Naive B cell (primary cell): ENCODE results near the gene METTL2A. TPM values are rescaled to one million over a fixed set of nuclear protein-coding genes. Genes with fewer than 3 reads are reported as not detected.
"Not testable (repeated sequence)": the region's sequence is repeated elsewhere in the genome, so short reads cannot be mapped to it uniquely, and the experiment has no call there.

Source experiments
- ATAC-seq, 2 donors: fragments of 150-1000 bp; cut with Tn5 transposase; 2 replicates each; pipeline ENCODE4 v1.10.0; 2021; ENCODE audit warnings: low read depth in 2 of 2, mild to moderate bottlenecking in 2 of 2, moderate library complexity in 2 of 2
- DNase-seq: peaks from one replicate; pipeline ENCODE4 v3.0.0; 2022
- H3K27ac Mint-ChIP-seq, 6 donors: one replicate each; pipeline ENCODE4 v1.8.0; 2020 to 2022; ENCODE audit warnings: mild to moderate bottlenecking in 6 of 6, mixed read lengths in 6 of 6, moderate library complexity in 5 of 6, inconsistent platforms in 2 of 6
- H3K27me3 Mint-ChIP-seq, 3 donors: one replicate each; pipeline ENCODE4 v1.8.0; 2021 to 2022; ENCODE audit warnings: mixed read lengths in 3 of 3, mild to moderate bottlenecking in 1 of 3
- H3K36me3 Mint-ChIP-seq, 2 donors: one replicate each; pipeline ENCODE4 v1.8.0; 2020 to 2022; ENCODE audit warnings: mixed read lengths in 2 of 2, inconsistent platforms in 1 of 2, mild to moderate bottlenecking in 1 of 2
- H3K4me1 Mint-ChIP-seq, 3 donors: one replicate each; pipeline ENCODE4 v1.8.0; 2020 to 2022; ENCODE audit warnings: mixed read lengths in 3 of 3, inconsistent platforms in 1 of 3, mild to moderate bottlenecking in 1 of 3, moderate library complexity in 1 of 3
- H3K4me3 Mint-ChIP-seq, 8 donors: one replicate each; pipeline ENCODE4 v1.8.0; 2020 to 2022; ENCODE audit warnings: mild to moderate bottlenecking in 8 of 8, mixed read lengths in 8 of 8, moderate library complexity in 8 of 8, inconsistent platforms in 2 of 8
- H3K9me3 Mint-ChIP-seq, 7 donors: one replicate each; pipeline ENCODE4 v1.8.0; 2020 to 2022; ENCODE audit warnings: mixed read lengths in 7 of 7, mild to moderate bottlenecking in 5 of 7, inconsistent platforms in 2 of 7, moderate library complexity in 1 of 7
- polyA plus RNA-seq, 6 donors: library from polyadenylated mRNA; unstranded; fragments of 300-500 nt; fragmentation: Illumina TruSeq; gene quantifications; one replicate each; pipeline ENCODE4 v1.2.3, GENCODE V29; 2021; ENCODE audit warnings: low read depth in 6 of 6

The METTL2A gene, protein sequence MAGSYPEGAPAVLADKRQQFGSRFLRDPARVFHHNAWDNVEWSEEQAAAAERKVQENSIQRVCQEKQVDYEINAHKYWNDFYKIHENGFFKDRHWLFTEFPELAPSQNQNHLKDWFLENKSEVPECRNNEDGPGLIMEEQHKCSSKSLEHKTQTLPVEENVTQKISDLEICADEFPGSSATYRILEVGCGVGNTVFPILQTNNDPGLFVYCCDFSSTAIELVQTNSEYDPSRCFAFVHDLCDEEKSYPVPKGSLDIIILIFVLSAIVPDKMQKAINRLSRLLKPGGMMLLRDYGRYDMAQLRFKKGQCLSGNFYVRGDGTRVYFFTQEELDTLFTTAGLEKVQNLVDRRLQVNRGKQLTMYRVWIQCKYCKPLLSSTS
- polyA plus RNA-seq = 10 to 100 TPM in 2 of 6 donors, 1 to 10 TPM in 4; 8.0 to 14.4 (median 9.4) TPM

- H3K36me3 Mint-ChIP-seq, H3K9me3 Mint-ChIP-seq, H3K27me3 Mint-ChIP-seq: not testable (repeated sequence)
- DNase-seq (peak; percentile 81), ATAC-seq (peak; percentile 92 to 95)
- Mint-ChIP-seq H3K27ac (peak within 1 kb of the TSS; percentile 84 to 98 (median 95)), H3K4me3 (peak within 1 kb of the TSS; percentile 98 to 100 (median 99)), H3K4me1 (peaks cover 16 to 25% (median 17%) of the 10 kb centered on the region in 3 donors)
Measured at GRCh38 chr17:62423647-62424461, at the start of gene METTL2A. TSS of gene METTL2A (plus strand) at chr17:62423897. CDS start at chr17:62423903, 6 bp downstream.

GRCh38 chr17:62380253-62380652 lies 43.4 kb upstream of the METTL2A start, which contains the start of gene EFCAB3:
TSS of gene EFCAB3 (plus strand) at chr17:62380553. CDS start at chr17:62382980, 2,427 bp downstream.
- no peak for ATAC-seq
- no peak within 1 kb of the TSS for H3K27ac Mint-ChIP-seq

GRCh38 chr17:62381561-62381960 lies 42.1 kb upstream of the METTL2A start:
- H3K36me3 Mint-ChIP-seq = no peaks in the 10 kb centered on the region
- H3K4me1 Mint-ChIP-seq = no peaks in the 10 kb centered on the region
- H3K27me3 Mint-ChIP-seq = peaks cover 0 to 15% (median 12%) of the 10 kb centered on the region in 3 donors
- H3K27ac Mint-ChIP-seq = no peak overlapping the region
- peaks cover 0 to 5% (median 0%) of the 10 kb centered on the region in 7 donors for H3K9me3 Mint-ChIP-seq
- ATAC-seq (no peak), DNase-seq (no peak)
- no peak overlapping the region for H3K4me3 Mint-ChIP-seq

More at GRCh38 chr17:62380253-62380652, 43.4 kb upstream of the METTL2A start, which contains the start of gene EFCAB3:
- Mint-ChIP-seq H3K36me3 (no peaks in the 10 kb centered on the region), H3K4me1 (no peaks in the 10 kb centered on the region), H3K4me3 (no peak within 1 kb of the TSS), H3K9me3 (peaks cover 0 to 5% (median 0%) of the 10 kb centered on the region in 7 donors), H3K27me3 (peaks cover 5 to 23% (median 21%) of the 10 kb centered on the region in 3 donors)
- DNase-seq = no peak

DNA sequence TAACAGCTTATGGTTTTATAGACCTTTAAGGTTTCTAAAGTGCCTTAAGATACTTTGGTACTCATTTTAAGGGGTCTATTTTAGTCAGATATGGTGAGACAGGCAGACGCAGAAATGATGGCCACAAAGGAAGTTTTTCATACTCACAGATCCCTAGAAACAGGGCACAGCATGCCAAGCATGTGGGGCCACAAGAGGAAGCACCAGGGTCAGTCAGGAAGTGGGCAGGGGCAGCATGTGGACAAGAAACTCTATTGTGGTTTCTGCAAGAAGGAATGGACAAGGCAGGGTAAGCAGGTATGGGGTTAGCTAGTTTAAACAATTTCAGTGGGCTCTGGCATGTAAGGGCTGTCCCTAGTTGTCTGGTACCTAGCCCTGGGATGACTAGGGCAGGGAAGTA lies 34.8 kb upstream of the METTL2A start:
- Mint-ChIP-seq H3K27ac (peak overlapping the region in 1 of 6 donors; percentile 61), H3K9me3 (no peaks in the 10 kb centered on the region), H3K27me3 (peaks cover 15 to 33% (median 16%) of the 10 kb centered on the region in 3 donors), H3K36me3 (no peaks in the 10 kb centered on the region), H3K4me1 (no peaks in the 10 kb centered on the region), H3K4me3 (no peak overlapping the region)
- ATAC-seq (no peak), DNase-seq (no peak)

DNA sequence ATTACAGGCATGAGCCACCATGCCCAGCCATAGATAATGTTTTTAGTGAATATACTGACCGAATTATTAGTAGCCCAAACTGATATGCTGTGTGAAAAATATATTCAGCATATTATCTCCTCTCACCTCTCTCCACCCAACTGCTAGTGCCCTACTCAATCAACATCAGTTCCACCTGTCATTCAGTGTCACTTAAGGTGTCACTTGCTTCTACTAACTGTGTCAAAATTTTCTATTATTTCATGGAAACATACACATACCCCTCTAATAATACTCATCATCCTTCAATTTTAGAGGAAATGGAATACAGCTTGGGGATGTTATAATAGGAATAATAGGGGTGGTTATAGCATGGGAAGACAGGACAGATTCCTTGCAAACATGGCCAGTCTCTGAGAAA lies 30.8 kb upstream of the METTL2A start:
- Mint-ChIP-seq H3K4me1 (no peaks in the 10 kb centered on the region), H3K27me3 (peaks cover 15 to 33% (median 21%) of the 10 kb centered on the region in 3 donors), H3K9me3 (no peaks in the 10 kb centered on the region), H3K36me3 (no peaks in the 10 kb centered on the region), H3K27ac (no peak overlapping the region), H3K4me3 (no peak overlapping the region)
- DNase-seq = no peak
- no peak for ATAC-seq

- ATAC-seq = no peak
- no peak overlapping the region for H3K27ac Mint-ChIP-seq
Measured at GRCh38 chr17:62398891-62399290, 24.8 kb upstream of the METTL2A start.

GRCh38 chr17:62405451-62405850 lies 18.2 kb upstream of the METTL2A start:
- Mint-ChIP-seq H3K27ac (no peak overlapping the region), H3K36me3 (no peaks in the 10 kb centered on the region)

More at GRCh38 chr17:62398891-62399290, 24.8 kb upstream of the METTL2A start:
- no peaks in the 10 kb centered on the region for H3K4me1 Mint-ChIP-seq
- peaks cover 0 to 10% (median 8%) of the 10 kb centered on the region in 7 donors for H3K9me3 Mint-ChIP-seq
- H3K36me3 Mint-ChIP-seq = no peaks in the 10 kb centered on the region
- H3K4me3 Mint-ChIP-seq = no peak overlapping the region
- H3K27me3 Mint-ChIP-seq = peaks cover 21 to 54% (median 33%) of the 10 kb centered on the region in 3 donors
- DNase-seq = no peak

DNA sequence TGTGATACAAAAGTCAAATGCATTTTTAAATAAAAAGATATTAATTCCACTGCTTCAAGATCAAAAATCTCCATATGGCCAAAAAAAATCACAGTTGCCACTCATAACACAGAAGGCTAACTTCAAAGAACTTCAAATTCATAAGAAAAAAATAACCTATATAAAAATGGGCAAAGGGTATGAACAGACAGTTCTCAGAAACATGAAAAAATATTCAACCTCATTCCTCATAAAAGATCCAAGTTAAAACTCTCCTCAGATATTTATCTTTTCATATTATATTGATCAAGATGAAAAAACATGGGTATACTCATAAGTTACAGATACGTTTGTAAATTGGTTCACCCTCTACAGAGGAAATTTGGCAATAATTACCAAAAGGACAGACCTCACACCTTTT lies 10.6 kb upstream of the METTL2A start:
- peaks cover 20 to 39% (median 24%) of the 10 kb centered on the region in 3 donors for H3K27me3 Mint-ChIP-seq

More at GRCh38 chr17:62405451-62405850, 18.2 kb upstream of the METTL2A start:
- H3K9me3 Mint-ChIP-seq = peaks cover 0 to 10% (median 7%) of the 10 kb centered on the region in 7 donors
- H3K4me3 Mint-ChIP-seq = no peak overlapping the region
- no peaks in the 10 kb centered on the region for H3K4me1 Mint-ChIP-seq
- H3K27me3 Mint-ChIP-seq = peaks cover 25 to 51% (median 31%) of the 10 kb centered on the region in 3 donors
- DNase-seq (no peak), ATAC-seq (no peak)

DNA sequence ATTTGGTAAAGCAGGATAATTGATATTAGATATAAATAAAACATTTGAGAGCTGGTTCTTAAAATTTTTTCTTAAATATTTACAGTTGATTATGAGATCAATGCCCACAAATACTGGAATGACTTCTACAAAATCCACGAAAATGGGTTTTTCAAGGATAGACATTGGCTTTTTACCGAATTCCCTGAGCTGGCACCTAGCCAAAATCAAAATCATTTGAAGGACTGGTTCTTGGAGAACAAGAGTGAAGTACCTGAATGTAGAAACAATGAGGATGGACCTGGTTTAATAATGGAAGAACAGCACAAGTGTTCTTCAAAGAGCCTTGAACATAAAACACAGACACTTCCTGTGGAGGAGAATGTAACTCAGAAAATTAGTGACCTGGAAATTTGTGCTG lies 2.5 kb downstream of the METTL2A start:
- Mint-ChIP-seq H3K4me3 (peak overlapping the region in 1 of 8 donors; percentile 46), H3K4me1 (peaks cover 16 to 25% (median 21%) of the 10 kb centered on the region in 3 donors)
- not testable (repeated sequence) for H3K27me3 Mint-ChIP-seq, H3K9me3 Mint-ChIP-seq, DNase-seq, ATAC-seq, H3K27ac Mint-ChIP-seq, H3K36me3 Mint-ChIP-seq

More for the DNA sequence above, 10.6 kb upstream of the METTL2A start:
- DNase-seq, H3K4me1 Mint-ChIP-seq, H3K4me3 Mint-ChIP-seq, H3K9me3 Mint-ChIP-seq, H3K27ac Mint-ChIP-seq, H3K36me3 Mint-ChIP-seq, ATAC-seq: not testable (repeated sequence)

DNA sequence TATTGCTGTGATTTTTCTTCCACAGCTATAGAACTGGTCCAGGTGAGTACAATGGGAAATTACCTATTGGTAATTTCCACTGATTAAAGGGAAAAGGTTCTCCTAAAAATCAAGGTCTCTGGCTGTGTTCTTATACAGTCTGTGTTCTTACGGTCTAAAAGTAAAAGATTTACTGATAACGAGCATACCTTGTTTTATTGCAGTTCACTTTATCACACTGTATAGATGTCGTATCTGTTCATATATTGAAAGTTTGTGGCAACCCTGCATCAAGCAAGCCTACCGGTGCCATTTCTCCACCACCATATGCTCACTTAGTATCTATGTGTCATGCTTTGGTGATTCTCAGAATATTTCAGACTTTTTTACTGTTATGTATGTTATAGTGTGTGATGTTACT lies 11.6 kb downstream of the METTL2A start:
- not testable (repeated sequence) for ATAC-seq, H3K27me3 Mint-ChIP-seq, DNase-seq, H3K9me3 Mint-ChIP-seq, H3K4me3 Mint-ChIP-seq, H3K27ac Mint-ChIP-seq, H3K36me3 Mint-ChIP-seq, H3K4me1 Mint-ChIP-seq

DNA sequence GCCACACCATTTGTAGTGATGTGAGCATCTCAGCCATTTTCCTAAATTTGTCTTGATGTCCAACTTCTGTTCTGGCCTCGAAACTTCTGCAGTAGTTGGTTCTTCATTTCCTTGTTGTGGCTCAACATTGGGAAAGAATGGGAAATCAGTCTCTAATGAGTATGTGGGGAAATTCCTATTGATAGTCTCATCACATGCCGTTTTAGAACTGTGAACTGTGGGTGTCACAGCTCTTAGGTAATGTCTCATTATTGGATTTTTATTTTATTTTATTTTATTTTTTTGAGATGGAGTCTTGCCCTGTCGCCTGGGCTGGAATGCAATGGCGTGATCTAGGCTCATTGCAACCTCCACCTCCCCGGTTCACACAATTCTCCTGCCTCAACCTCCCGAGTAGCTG lies 17.5 kb downstream of the METTL2A start:
- not testable (repeated sequence) for H3K27ac Mint-ChIP-seq, DNase-seq, H3K36me3 Mint-ChIP-seq, ATAC-seq, H3K27me3 Mint-ChIP-seq, H3K4me3 Mint-ChIP-seq, H3K9me3 Mint-ChIP-seq, H3K4me1 Mint-ChIP-seq

DNA sequence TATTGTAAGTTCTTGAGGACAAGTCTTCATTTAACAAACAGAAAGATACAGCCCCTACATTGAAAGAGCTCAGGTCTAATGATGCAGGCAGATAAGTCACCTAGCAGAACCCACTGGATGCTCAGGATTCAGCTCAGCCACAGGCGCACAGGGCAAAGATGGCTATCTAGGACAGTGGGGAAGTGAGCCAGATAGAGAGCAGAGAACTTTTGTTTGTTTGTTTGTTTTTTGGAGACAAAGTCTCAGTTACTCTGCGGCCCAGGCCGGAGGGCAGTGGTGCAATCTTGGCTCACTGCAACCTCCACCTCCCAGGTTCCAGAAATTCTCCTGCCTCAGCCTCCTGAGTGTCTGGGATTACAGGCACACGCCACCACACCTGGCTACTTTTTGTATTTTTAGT lies 20.4 kb downstream of the METTL2A start:
- peaks cover 7 to 15% of the 10 kb centered on the region in 2 donors for H3K36me3 Mint-ChIP-seq
- peak overlapping the region in 1 of 6 donors; percentile 24 for H3K27ac Mint-ChIP-seq
- ATAC-seq = no peak

DNA sequence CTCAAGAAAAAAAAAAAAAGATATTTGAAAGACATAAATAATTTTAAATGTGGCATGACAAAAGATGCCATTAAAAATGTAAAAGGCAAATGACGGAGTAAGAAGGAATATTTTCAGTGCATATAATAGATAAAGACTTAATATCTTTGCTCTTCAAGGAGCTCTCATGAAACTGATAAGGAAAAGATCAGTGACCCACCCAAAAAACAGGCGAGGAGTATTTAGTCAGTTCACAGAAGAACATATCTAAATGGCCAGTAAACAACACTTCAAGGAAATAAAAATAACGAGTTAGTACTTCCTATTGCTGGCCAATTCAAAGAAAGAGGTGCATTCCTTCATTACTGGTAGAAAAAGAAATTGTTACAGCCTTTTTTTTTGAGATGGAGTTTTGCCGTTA lies 22.1 kb downstream of the METTL2A start:
- H3K27me3 Mint-ChIP-seq, DNase-seq, H3K27ac Mint-ChIP-seq, H3K9me3 Mint-ChIP-seq, H3K4me1 Mint-ChIP-seq, ATAC-seq, H3K4me3 Mint-ChIP-seq: not testable (repeated sequence)
- H3K36me3 Mint-ChIP-seq = peaks cover 9 to 15% of the 10 kb centered on the region in 2 donors

More for the DNA sequence above, 20.4 kb downstream of the METTL2A start:
- Mint-ChIP-seq H3K9me3 (no peaks in the 10 kb centered on the region), H3K4me1 (no peaks in the 10 kb centered on the region), H3K27me3 (no peaks in the 10 kb centered on the region), H3K4me3 (no peak overlapping the region)
- DNase-seq = no peak
